ENCODE results near the gene CCDC136.

DNA sequence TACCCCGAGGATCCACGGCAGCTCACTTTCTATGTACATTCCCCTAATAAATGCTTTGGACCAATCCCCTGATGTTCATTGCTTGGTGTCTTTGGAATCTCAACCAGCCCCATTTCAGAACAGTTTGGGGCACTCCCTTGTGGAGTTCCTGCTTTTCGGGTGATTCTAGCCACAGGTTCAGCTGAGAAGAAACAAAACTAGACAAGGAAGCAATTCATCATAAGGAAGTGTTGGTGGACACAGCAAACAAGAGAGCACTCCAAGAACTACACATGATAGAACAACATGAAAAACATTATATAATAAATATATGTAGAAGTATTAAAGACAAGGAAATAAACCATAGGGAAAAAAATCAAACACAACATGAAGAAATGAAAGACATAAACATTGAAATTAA is 6.0 kb upstream of the CCDC136 start:
- TF ChIP-seq, protein P1, sequence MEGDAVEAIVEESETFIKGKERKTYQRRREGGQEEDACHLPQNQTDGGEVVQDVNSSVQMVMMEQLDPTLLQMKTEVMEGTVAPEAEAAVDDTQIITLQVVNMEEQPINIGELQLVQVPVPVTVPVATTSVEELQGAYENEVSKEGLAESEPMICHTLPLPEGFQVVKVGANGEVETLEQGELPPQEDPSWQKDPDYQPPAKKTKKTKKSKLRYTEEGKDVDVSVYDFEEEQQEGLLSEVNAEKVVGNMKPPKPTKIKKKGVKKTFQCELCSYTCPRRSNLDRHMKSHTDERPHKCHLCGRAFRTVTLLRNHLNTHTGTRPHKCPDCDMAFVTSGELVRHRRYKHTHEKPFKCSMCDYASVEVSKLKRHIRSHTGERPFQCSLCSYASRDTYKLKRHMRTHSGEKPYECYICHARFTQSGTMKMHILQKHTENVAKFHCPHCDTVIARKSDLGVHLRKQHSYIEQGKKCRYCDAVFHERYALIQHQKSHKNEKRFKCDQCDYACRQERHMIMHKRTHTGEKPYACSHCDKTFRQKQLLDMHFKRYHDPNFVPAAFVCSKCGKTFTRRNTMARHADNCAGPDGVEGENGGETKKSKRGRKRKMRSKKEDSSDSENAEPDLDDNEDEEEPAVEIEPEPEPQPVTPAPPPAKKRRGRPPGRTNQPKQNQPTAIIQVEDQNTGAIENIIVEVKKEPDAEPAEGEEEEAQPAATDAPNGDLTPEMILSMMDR (conservative IDR thresholded peaks at IDR 0.05; ENCODE audit: low read length): no peak
- no peak for TF ChIP-seq EZH2phosphoT487 (IDR thresholded peaks at IDR 0.05; ENCODE audit: borderline replicate concordance)

Measured in Loucy (cell line).